ENCODE measurements around the gene ATP8A1.

DNA sequence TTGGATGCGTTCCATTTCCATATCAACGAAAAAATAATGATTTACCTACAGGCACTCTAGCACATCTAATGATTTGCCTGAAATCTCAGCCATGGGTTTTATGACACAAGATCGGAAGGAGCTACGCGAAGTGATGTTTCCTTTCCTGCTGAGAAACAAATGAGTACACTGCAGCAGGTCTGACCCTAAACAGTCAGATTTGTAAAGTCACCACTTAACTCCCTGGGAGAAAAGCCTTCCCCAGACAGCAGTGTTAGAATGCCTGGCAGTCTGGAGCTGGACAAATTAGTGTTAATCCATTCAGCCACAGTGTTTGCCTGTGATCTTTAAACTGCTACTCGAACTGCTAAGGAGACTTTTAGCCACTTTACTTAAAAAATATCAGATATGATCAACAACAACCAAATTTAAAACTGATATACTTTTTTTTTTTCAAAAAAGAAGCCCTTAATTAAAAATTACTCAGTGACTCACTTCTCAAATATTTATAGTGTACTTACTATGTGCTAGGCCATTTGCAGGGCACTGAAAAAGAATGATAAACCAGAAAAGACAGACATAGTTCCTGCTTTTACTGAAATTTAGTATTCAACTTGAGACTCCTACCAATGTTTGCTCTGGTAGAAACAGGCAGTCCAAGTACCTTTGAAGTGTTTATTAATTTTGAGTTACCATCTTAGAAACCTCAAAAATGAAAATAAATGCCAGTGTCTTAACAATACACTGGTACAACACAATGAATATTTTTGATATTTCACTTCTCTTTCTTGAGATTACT is 155.1 kb downstream of the ATP8A1 start:
- TF ChIP-seq, protein P1, sequence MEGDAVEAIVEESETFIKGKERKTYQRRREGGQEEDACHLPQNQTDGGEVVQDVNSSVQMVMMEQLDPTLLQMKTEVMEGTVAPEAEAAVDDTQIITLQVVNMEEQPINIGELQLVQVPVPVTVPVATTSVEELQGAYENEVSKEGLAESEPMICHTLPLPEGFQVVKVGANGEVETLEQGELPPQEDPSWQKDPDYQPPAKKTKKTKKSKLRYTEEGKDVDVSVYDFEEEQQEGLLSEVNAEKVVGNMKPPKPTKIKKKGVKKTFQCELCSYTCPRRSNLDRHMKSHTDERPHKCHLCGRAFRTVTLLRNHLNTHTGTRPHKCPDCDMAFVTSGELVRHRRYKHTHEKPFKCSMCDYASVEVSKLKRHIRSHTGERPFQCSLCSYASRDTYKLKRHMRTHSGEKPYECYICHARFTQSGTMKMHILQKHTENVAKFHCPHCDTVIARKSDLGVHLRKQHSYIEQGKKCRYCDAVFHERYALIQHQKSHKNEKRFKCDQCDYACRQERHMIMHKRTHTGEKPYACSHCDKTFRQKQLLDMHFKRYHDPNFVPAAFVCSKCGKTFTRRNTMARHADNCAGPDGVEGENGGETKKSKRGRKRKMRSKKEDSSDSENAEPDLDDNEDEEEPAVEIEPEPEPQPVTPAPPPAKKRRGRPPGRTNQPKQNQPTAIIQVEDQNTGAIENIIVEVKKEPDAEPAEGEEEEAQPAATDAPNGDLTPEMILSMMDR (conservative IDR thresholded peaks at IDR 0.05; ENCODE audit: low read length), result no peak
- TF ChIP-seq EZH2phosphoT487 (IDR thresholded peaks at IDR 0.05; ENCODE audit: borderline replicate concordance, low read depth, low read length), result no peak
